ENCODE measurements around the gene RPP25L. TPM values are rescaled to one million over a fixed set of nuclear protein-coding genes. Genes with fewer than 3 reads are reported as not detected.

RPP25L gene
- total RNA-seq, 2 donors from 2014 or later: 5.5 to 8.7 TPM

- ATAC-seq (ENCODE audit: insufficient number of reproducible peaks, low FRiP score, low read depth): no peak
Measured at GRCh38 chr9:34568133-34568532, 43.8 kb downstream of the RPP25L start.

GRCh38 chr9:34566972-34567371 is 44.9 kb downstream of the RPP25L start:
- H3K27me3 ChIP-seq (replicated peaks; ENCODE audit: insufficient read depth): peaks cover 6% of the 10 kb centered on the region
- no peaks in the 10 kb centered on the region for H3K9me3 ChIP-seq
- H3K36me3 ChIP-seq: no peaks in the 10 kb centered on the region
- H3K4me3 ChIP-seq: no peak overlapping the region
- H3K4me1 ChIP-seq (ENCODE audit: control insufficient read depth in 1 of 2, low read depth in 2 of 2): no peaks in the 10 kb centered on the region
- ATAC-seq (ENCODE audit: insufficient number of reproducible peaks, low FRiP score, low read depth): no peak
- TF ChIP-seq CTCF (IDR thresholded peaks at IDR 0.05): no peak
- no peak overlapping the region for H3K27ac ChIP-seq
- DNase-seq (ENCODE audit: low spot score): no peak

More at GRCh38 chr9:34568133-34568532, 43.8 kb downstream of the RPP25L start:
- no peaks in the 10 kb centered on the region for H3K9me3 ChIP-seq
- no peaks in the 10 kb centered on the region for H3K4me1 ChIP-seq (ENCODE audit: control insufficient read depth in 1 of 2, low read depth in 2 of 2)
- H3K27me3 ChIP-seq (replicated peaks; ENCODE audit: insufficient read depth): peaks cover 6% of the 10 kb centered on the region
- H3K36me3 ChIP-seq: no peaks in the 10 kb centered on the region
- no peak for TF ChIP-seq CTCF (IDR thresholded peaks at IDR 0.05)
- no peak for DNase-seq (ENCODE audit: low spot score)
- H3K4me3 ChIP-seq: no peak overlapping the region
- no peak overlapping the region for H3K27ac ChIP-seq

- Histone ChIP-seq H3K4me3 (no peak overlapping the region), H3K9me3 (no peaks in the 10 kb centered on the region), H3K36me3 (no peaks in the 10 kb centered on the region), H3K4me1 (ENCODE audit: control insufficient read depth in 1 of 2, low read depth in 2 of 2) (no peaks in the 10 kb centered on the region), H3K27ac (no peak overlapping the region), H3K27me3 (replicated peaks; ENCODE audit: insufficient read depth) (peaks cover 6% of the 10 kb centered on the region)
- ATAC-seq (ENCODE audit: insufficient number of reproducible peaks, low FRiP score, low read depth) (no peak), DNase-seq (ENCODE audit: low spot score) (no peak)
- no peak for TF ChIP-seq CTCF (IDR thresholded peaks at IDR 0.05)
Measured at GRCh38 chr9:34566322-34566721, 45.6 kb downstream of the RPP25L start.

- H3K4me1 ChIP-seq (ENCODE audit: control insufficient read depth in 1 of 2, low read depth in 2 of 2): peaks cover 0 to 3% of the 10 kb centered on the region in 2 donors
- H3K4me3 ChIP-seq: no peak overlapping the region
- no peak for DNase-seq (ENCODE audit: low spot score)
- H3K9me3 ChIP-seq: no peaks in the 10 kb centered on the region
- H3K27ac ChIP-seq: no peak overlapping the region
- no peak for ATAC-seq (ENCODE audit: insufficient number of reproducible peaks, low FRiP score, low read depth)
- H3K36me3 ChIP-seq: no peaks in the 10 kb centered on the region
- H3K27me3 ChIP-seq (replicated peaks; ENCODE audit: insufficient read depth): peaks cover 6% of the 10 kb centered on the region
- TF ChIP-seq CTCF (IDR thresholded peaks at IDR 0.05): no peak
Measured at GRCh38 chr9:34565856-34566255, 46.0 kb downstream of the RPP25L start.

- no peaks in the 10 kb centered on the region for H3K36me3 ChIP-seq
- no peak overlapping the region for H3K4me3 ChIP-seq
- peaks cover 0 to 13% of the 10 kb centered on the region in 2 donors for H3K4me1 ChIP-seq (ENCODE audit: control insufficient read depth in 1 of 2, low read depth in 2 of 2)
- H3K27me3 ChIP-seq (replicated peaks; ENCODE audit: insufficient read depth): peaks cover 6% of the 10 kb centered on the region
- no peaks in the 10 kb centered on the region for H3K9me3 ChIP-seq
- no peak overlapping the region for H3K27ac ChIP-seq
- no peak for TF ChIP-seq CTCF (IDR thresholded peaks at IDR 0.05)
- DNase-seq (ENCODE audit: low spot score) (no peak), ATAC-seq (ENCODE audit: insufficient number of reproducible peaks, low FRiP score, low read depth) (no peak)
Measured at GRCh38 chr9:34564617-34565016, 47.3 kb downstream of the RPP25L start.

Measured in thoracic aorta (tissue), 2 donors.